ENCODE results near the gene TOX4.

DNA sequence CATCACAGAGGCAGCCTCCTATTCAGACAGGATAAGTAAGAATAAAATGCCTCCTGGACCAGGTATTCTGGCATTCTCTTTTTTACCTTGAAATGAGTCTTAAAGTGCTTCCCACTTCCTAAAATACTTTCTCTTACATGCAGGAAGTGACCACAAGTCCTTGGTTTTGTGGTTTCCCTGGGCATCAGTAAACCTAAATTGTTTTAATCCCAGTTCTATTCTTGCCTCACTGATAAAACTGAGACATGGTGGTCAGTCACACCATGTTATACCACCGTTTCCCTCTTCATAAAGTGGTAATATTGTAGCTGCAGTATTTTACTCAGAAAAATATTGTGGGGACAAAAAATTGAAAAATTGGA, 50.3 kb downstream of the TOX4 start:
- TF ChIP-seq, protein P1, sequence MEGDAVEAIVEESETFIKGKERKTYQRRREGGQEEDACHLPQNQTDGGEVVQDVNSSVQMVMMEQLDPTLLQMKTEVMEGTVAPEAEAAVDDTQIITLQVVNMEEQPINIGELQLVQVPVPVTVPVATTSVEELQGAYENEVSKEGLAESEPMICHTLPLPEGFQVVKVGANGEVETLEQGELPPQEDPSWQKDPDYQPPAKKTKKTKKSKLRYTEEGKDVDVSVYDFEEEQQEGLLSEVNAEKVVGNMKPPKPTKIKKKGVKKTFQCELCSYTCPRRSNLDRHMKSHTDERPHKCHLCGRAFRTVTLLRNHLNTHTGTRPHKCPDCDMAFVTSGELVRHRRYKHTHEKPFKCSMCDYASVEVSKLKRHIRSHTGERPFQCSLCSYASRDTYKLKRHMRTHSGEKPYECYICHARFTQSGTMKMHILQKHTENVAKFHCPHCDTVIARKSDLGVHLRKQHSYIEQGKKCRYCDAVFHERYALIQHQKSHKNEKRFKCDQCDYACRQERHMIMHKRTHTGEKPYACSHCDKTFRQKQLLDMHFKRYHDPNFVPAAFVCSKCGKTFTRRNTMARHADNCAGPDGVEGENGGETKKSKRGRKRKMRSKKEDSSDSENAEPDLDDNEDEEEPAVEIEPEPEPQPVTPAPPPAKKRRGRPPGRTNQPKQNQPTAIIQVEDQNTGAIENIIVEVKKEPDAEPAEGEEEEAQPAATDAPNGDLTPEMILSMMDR (conservative IDR thresholded peaks at IDR 0.05 in 1 of 2, IDR thresholded peaks at IDR 0.05 in 1 of 2; ENCODE audit: extremely low read depth in 1 of 2, insufficient read depth in 1 of 2, low read depth in 1 of 2, low read length in 2 of 2), result no peak
- no peak for TF ChIP-seq EZH2 (IDR thresholded peaks at IDR 0.05; ENCODE audit: borderline replicate concordance, low read length)

Data from mammary epithelial cell (primary cell).